ENCODE measurements around the gene EHD1.

Gene EHD1

GRCh38 chr11:64898541-64898940, 20.1 kb upstream of the EHD1 start:
- Histone ChIP-seq H3K79me2 (ENCODE audit: low read length) (no peaks in the 10 kb centered on the region), H3K4me3 (ENCODE audit: low read length) (no peak overlapping the region), H3K4me1 (ENCODE audit: low read length) (no peaks in the 10 kb centered on the region), H3K36me3 (replicated peaks; ENCODE audit: insufficient read depth, low read length) (no peaks in the 10 kb centered on the region), H2AFZ (ENCODE audit: low read length) (no peak overlapping the region), H3F3A (ENCODE audit: insufficient read depth, low read length) (no peaks in the 10 kb centered on the region), H3K27me3 (replicated peaks; ENCODE audit: insufficient read depth, low read length) (no peaks in the 10 kb centered on the region), H4K20me1 (ENCODE audit: insufficient read depth, low read length) (no peaks in the 10 kb centered on the region), H3K27ac (ENCODE audit: low read length) (no peak overlapping the region), H3K4me2 (ENCODE audit: low read depth, low read length) (no peak overlapping the region), H3K9ac (ENCODE audit: low read length) (no peak overlapping the region), H3K9me3 (replicated peaks; ENCODE audit: insufficient read depth, low read length) (no peaks in the 10 kb centered on the region), H3K9me2 (replicated peaks; ENCODE audit: insufficient read depth, low read length) (no peaks in the 10 kb centered on the region)
- TF ChIP-seq CTCF (IDR thresholded peaks at IDR 0.05; ENCODE audit: low read length) (no peak), EZH2 (optimal IDR thresholded peaks at IDR 0.05; ENCODE audit: low read depth, low read length) (no peak), EZH2phosphoT487 (IDR thresholded peaks at IDR 0.05; ENCODE audit: low read length) (no peak)
- no peak for DNase-seq

DNA sequence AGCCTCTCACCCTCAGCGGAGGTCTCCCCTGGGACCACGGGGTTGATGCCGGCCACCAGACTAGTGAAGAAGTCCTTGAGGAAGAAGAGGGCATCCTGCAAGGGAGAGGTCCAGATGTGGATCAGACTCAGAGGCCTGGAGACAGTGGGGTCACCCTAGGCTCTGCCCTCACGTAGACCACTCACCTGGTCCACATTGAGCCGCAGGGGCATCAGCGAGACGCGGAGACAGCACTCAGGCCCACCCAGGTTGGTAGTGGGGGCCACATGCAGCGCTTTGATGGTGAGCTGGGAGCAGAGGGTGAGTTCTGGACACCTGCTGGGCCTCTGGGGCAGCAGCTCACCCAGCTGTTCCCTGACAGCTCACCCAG, 19.6 kb upstream of the EHD1 start:
- H3K36me3 ChIP-seq (replicated peaks; ENCODE audit: insufficient read depth, low read length): no peaks in the 10 kb centered on the region
- no peak overlapping the region for H3K27ac ChIP-seq (ENCODE audit: low read length)
- DNase-seq: no peak
- no peak overlapping the region for H3K9ac ChIP-seq (ENCODE audit: low read length)
- H4K20me1 ChIP-seq (ENCODE audit: insufficient read depth, low read length): no peaks in the 10 kb centered on the region
- no peak for TF ChIP-seq EZH2phosphoT487 (IDR thresholded peaks at IDR 0.05; ENCODE audit: low read length)
- no peak for TF ChIP-seq EZH2 (optimal IDR thresholded peaks at IDR 0.05; ENCODE audit: low read depth, low read length)
- no peak for TF ChIP-seq CTCF (IDR thresholded peaks at IDR 0.05; ENCODE audit: low read length)
- H3K79me2 ChIP-seq (ENCODE audit: low read length): no peaks in the 10 kb centered on the region
- no peaks in the 10 kb centered on the region for H3K27me3 ChIP-seq (replicated peaks; ENCODE audit: insufficient read depth, low read length)
- H3K4me3 ChIP-seq (ENCODE audit: low read length): no peak overlapping the region
- no peaks in the 10 kb centered on the region for H3K9me3 ChIP-seq (replicated peaks; ENCODE audit: insufficient read depth, low read length)
- H3F3A ChIP-seq (ENCODE audit: insufficient read depth, low read length): no peaks in the 10 kb centered on the region
- H2AFZ ChIP-seq (ENCODE audit: low read length): no peak overlapping the region
- H3K4me1 ChIP-seq (ENCODE audit: low read length): no peaks in the 10 kb centered on the region
- no peak overlapping the region for H3K4me2 ChIP-seq (ENCODE audit: low read depth, low read length)
- H3K9me2 ChIP-seq (replicated peaks; ENCODE audit: insufficient read depth, low read length): no peaks in the 10 kb centered on the region

GRCh38 chr11:64897381-64898075, 19.1 kb upstream of the EHD1 start:
- Histone ChIP-seq H3K9me2 (replicated peaks; ENCODE audit: insufficient read depth, low read length) (no peaks in the 10 kb centered on the region), H3K79me2 (ENCODE audit: low read length) (no peaks in the 10 kb centered on the region), H2AFZ (ENCODE audit: low read length) (no peak overlapping the region), H3K27ac (ENCODE audit: low read length) (no peak overlapping the region), H3K9ac (ENCODE audit: low read length) (no peak overlapping the region), H3K4me2 (ENCODE audit: low read depth, low read length) (no peak overlapping the region), H3K9me3 (replicated peaks; ENCODE audit: insufficient read depth, low read length) (no peaks in the 10 kb centered on the region), H4K20me1 (ENCODE audit: insufficient read depth, low read length) (no peaks in the 10 kb centered on the region), H3K4me3 (ENCODE audit: low read length) (no peak overlapping the region), H3K36me3 (replicated peaks; ENCODE audit: insufficient read depth, low read length) (no peaks in the 10 kb centered on the region), H3K27me3 (replicated peaks; ENCODE audit: insufficient read depth, low read length) (no peaks in the 10 kb centered on the region), H3F3A (ENCODE audit: insufficient read depth, low read length) (no peaks in the 10 kb centered on the region), H3K4me1 (ENCODE audit: low read length) (no peaks in the 10 kb centered on the region)
- no peak for DNase-seq
- no peak for TF ChIP-seq CTCF (IDR thresholded peaks at IDR 0.05; ENCODE audit: low read length)
- TF ChIP-seq EZH2 (optimal IDR thresholded peaks at IDR 0.05; ENCODE audit: low read depth, low read length): no peak
- TF ChIP-seq EZH2phosphoT487 (IDR thresholded peaks at IDR 0.05; ENCODE audit: low read length): no peak

Measured in MM.1S (cell line).